H9 (cell line): ENCODE data around the gene ZFAND3. TPM values are rescaled to one million over a fixed set of nuclear protein-coding genes. Genes with fewer than 3 reads are reported as not detected.

Experiments
- DNase-seq: peaks from one replicate; pipeline ENCODE4 v3.0.0-alpha.2; 2017
- H2AFZ ChIP-seq: one replicate; pipeline ENCODE4 v1.6.1; 2013; ENCODE audit warnings: mild to moderate bottlenecking, low read length, control low read depth, moderate library complexity
- H2AK5ac ChIP-seq: 2 replicates; pipeline ENCODE4 v1.6.1; 2013; ENCODE audit warnings: low read length, control low read depth, mixed read lengths; ENCODE audit not compliant: insufficient read length
- H2BK120ac ChIP-seq: one replicate; pipeline ENCODE4 v1.6.1; 2013; ENCODE audit warnings: low read depth, mild to moderate bottlenecking, low read length, control low read depth, inconsistent platforms; ENCODE audit not compliant: poor library complexity, severe bottlenecking
- H2BK12ac ChIP-seq: 2 replicates; pipeline ENCODE4 v1.6.1; 2013; ENCODE audit warnings: low read length, control low read depth, mixed read lengths, low read depth; ENCODE audit not compliant: insufficient read length
- H2BK15ac ChIP-seq: 2 replicates; pipeline ENCODE4 v1.6.1; 2013; ENCODE audit warnings: low read depth, low read length, control low read depth
- H2BK20ac ChIP-seq: one replicate; pipeline ENCODE4 v1.6.1; 2013; ENCODE audit warnings: low read depth, mild to moderate bottlenecking, low read length, control low read depth, inconsistent platforms; ENCODE audit not compliant: poor library complexity, severe bottlenecking
- H2BK5ac ChIP-seq: 2 replicates; pipeline ENCODE4 v1.6.1; 2013; ENCODE audit warnings: low read length, control low read depth, mixed read lengths; ENCODE audit not compliant: insufficient read length
- H3K14ac ChIP-seq: 2 replicates; pipeline ENCODE4 v1.6.1; 2013; ENCODE audit warnings: low read length, control low read depth; ENCODE audit not compliant: insufficient read depth
- H3K18ac ChIP-seq: 2 replicates; pipeline ENCODE4 v1.6.1; 2013; ENCODE audit warnings: low read depth, mild to moderate bottlenecking, mixed read lengths, low read length, control low read depth; ENCODE audit not compliant: insufficient read length
- H3K23ac ChIP-seq: 2 replicates; pipeline ENCODE4 v1.6.1; 2013; ENCODE audit warnings: low read length, control low read depth, mixed read lengths, low read depth; ENCODE audit not compliant: insufficient read length
- H3K23me2 ChIP-seq: 2 replicates; pipeline ENCODE4 v1.6.1; 2013; ENCODE audit warnings: low read depth, mild to moderate bottlenecking, mixed read lengths, low read length, control low read depth; ENCODE audit not compliant: insufficient read length, poor library complexity, severe bottlenecking
- H3K27ac ChIP-seq: 2 replicates; pipeline ENCODE4 v1.5.1; 2013; ENCODE audit warnings: low read length, control low read depth, mixed read lengths, low read depth; ENCODE audit not compliant: insufficient read length
- H3K27me3 ChIP-seq: 2 replicates; pipeline ENCODE4 v1.6.1; 2013; ENCODE audit warnings: low read length, control low read depth, inconsistent platforms; ENCODE audit not compliant: insufficient read depth
- H3K4ac ChIP-seq: 2 replicates; pipeline ENCODE4 v1.6.1; 2013; ENCODE audit warnings: low read depth, mild to moderate bottlenecking, control low read depth, inconsistent platforms, low read length, moderate library complexity
- H3K4me1 ChIP-seq: 2 replicates; pipeline ENCODE4 v1.6.1; 2013; ENCODE audit warnings: low read length, control low read depth, inconsistent platforms; ENCODE audit not compliant: insufficient read depth
- H3K4me2 ChIP-seq: 2 replicates; pipeline ENCODE4 v1.6.1; 2013; ENCODE audit warnings: low read length, control low read depth, mixed read lengths; ENCODE audit not compliant: insufficient read length, insufficient read depth
- H3K56ac ChIP-seq: 2 replicates; pipeline ENCODE4 v1.6.1; 2013; ENCODE audit warnings: low read depth, mild to moderate bottlenecking, mixed read lengths, low read length, control low read depth; ENCODE audit not compliant: insufficient read length
- H3K79me1 ChIP-seq: 2 replicates; pipeline ENCODE4 v1.6.1; 2013; ENCODE audit warnings: low read depth, mild to moderate bottlenecking, moderate library complexity, low read length, control low read depth, inconsistent platforms; ENCODE audit not compliant: insufficient read depth, poor library complexity, severe bottlenecking
- H3K79me2 ChIP-seq: 2 replicates; pipeline ENCODE4 v1.6.1; 2013; ENCODE audit warnings: low read length, control low read depth, inconsistent platforms; ENCODE audit not compliant: insufficient read depth
- H3K9ac ChIP-seq: 2 replicates; pipeline ENCODE4 v1.6.1; 2013; ENCODE audit warnings: low read length, control low read depth, mixed read lengths; ENCODE audit not compliant: insufficient read length; ENCODE audit errors: extremely low read depth
- H3K9me3 ChIP-seq: one replicate; pipeline ENCODE4 v1.6.1; 2013; ENCODE audit warnings: low read depth, low read length, inconsistent platforms; ENCODE audit not compliant: control insufficient read depth
- H3T11ph ChIP-seq: one replicate; pipeline ENCODE4 v1.6.1; 2013; ENCODE audit warnings: mild to moderate bottlenecking, low read length, control low read depth, inconsistent platforms
- H4K20me1 ChIP-seq: one replicate; pipeline ENCODE4 v1.6.1; 2013; ENCODE audit not compliant: control insufficient read depth, insufficient read length, insufficient read depth
- H4K5ac ChIP-seq: 2 replicates; pipeline ENCODE4 v1.6.1; 2013; ENCODE audit warnings: low read depth, mild to moderate bottlenecking, mixed read lengths, low read length, control low read depth; ENCODE audit not compliant: insufficient read length
- H4K8ac ChIP-seq: replicated peaks from 2 replicates; pipeline ENCODE4 v1.6.1; 2013; ENCODE audit warnings: low read length, control low read depth, mixed read lengths, low read depth; ENCODE audit not compliant: insufficient read length
- H4K91ac ChIP-seq: 2 replicates; pipeline ENCODE4 v1.6.1; 2013; ENCODE audit warnings: low read depth, mild to moderate bottlenecking, moderate library complexity, mixed read lengths, low read length, control low read depth; ENCODE audit not compliant: insufficient read length
- H3K27ac Mint-ChIP-seq, 3 experiments: 2 replicates in 2 of 3; 3 replicates in 1 of 3; pipeline ENCODE4 v1.8.0; 2020 to 2021; ENCODE audit warnings: mixed read lengths in 3 of 3, mild to moderate bottlenecking in 1 of 3, moderate library complexity in 1 of 3
- H3K27me3 Mint-ChIP-seq: 2 replicates; pipeline ENCODE4 v1.8.0; 2021; ENCODE audit warnings: low read depth, mild to moderate bottlenecking, moderate library complexity, mixed read lengths
- H3K36me3 Mint-ChIP-seq, 3 experiments: 2 replicates in 2 of 3; 3 replicates in 1 of 3; pipeline ENCODE4 v1.8.0; 2020 to 2021; ENCODE audit warnings: low read depth in 3 of 3, mixed read lengths in 3 of 3; ENCODE audit not compliant: insufficient read depth in 1 of 3
- H3K4me1 Mint-ChIP-seq, 2 experiments: 2 replicates each; pipeline ENCODE4 v1.8.0; 2020; ENCODE audit warnings: mixed read lengths in 2 of 2
- H3K4me3 Mint-ChIP-seq, 2 experiments: 2 replicates in 1 of 2; 3 replicates in 1 of 2; pipeline ENCODE4 v1.8.0; 2020 to 2021; ENCODE audit warnings: mild to moderate bottlenecking in 2 of 2, mixed read lengths in 2 of 2, moderate library complexity in 1 of 2
- H3K9me3 Mint-ChIP-seq, 2 experiments: 2 replicates in 1 of 2; 3 replicates in 1 of 2; pipeline ENCODE4 v1.8.0; 2020; ENCODE audit warnings: mild to moderate bottlenecking in 2 of 2, mixed read lengths in 2 of 2, moderate library complexity in 1 of 2
- CTCF ChIP-seq: fragments of 200-600 bp; sonication (generic); conservative IDR thresholded peaks from 3 replicates; pipeline ENCODE4 v1.8.0; 2021; ENCODE audit warnings: antibody characterized with exemption, mild to moderate bottlenecking
- WGBS: extraction: QIAGEN DNeasy Blood & Tissue Kit; methylation state at CpG from one replicate; pipeline ENCODE4 v1.1.7; 2013; ENCODE audit warnings: missing lambda C conversion rate, low lambda C conversion rate, mixed read lengths; ENCODE audit not compliant: insufficient read length; ENCODE audit errors: extremely low coverage; 5-methylcytosine and 5-hydroxymethylcytosine counted together
- total RNA-seq: library from RNA; stranded (reverse); gene quantifications from 2 replicates; pipeline ENCODE4 v1.2.1, GENCODE V29; 2021

ZFAND3 gene
- total RNA-seq, 1 experiment from 2014 or later, result 57.7 TPM

GRCh38 chr6:37952027-37952426 is 132.5 kb downstream of the ZFAND3 start:
- Histone ChIP-seq H2BK120ac (no peak overlapping the region), H4K5ac (no peak overlapping the region), H3K4me2 (no peak overlapping the region), H3K23me2 (no peaks in the 10 kb centered on the region), H2BK20ac (no peak overlapping the region), H2AK5ac (no peak overlapping the region), H3K14ac (no peak overlapping the region), H4K8ac (no peak overlapping the region), H2BK15ac (no peak overlapping the region), H2BK12ac (no peak overlapping the region), H3K79me2 (peaks cover 4% of the 10 kb centered on the region; the same call in 1 of the 2 replicates), H4K20me1 (no peaks in the 10 kb centered on the region), H3K27ac (no peak overlapping the region), H2BK5ac (no peak overlapping the region), H3K4me1 (no peaks in the 10 kb centered on the region), H3T11ph (no peak overlapping the region), H3K18ac (no peak overlapping the region), H3K9ac (no peak overlapping the region), H3K56ac (no peak overlapping the region), H3K23ac (no peak overlapping the region), H2AFZ (no peak overlapping the region), H3K27me3 (no peaks in the 10 kb centered on the region), H4K91ac (no peak overlapping the region), H3K79me1 (peaks cover 12% of the 10 kb centered on the region), H3K9me3 (no peaks in the 10 kb centered on the region), H3K4ac (no peak overlapping the region)
- H3K4me1 Mint-ChIP-seq, result peaks cover 0 to 3% of the 10 kb centered on the region in 2 experiments; a peak in 1 of 4 replicates
- WGBS, result no CpG with 5 or more reads among the region's 2 CpGs
- H3K9me3 Mint-ChIP-seq, result no peaks in the 10 kb centered on the region; a peak in 1 of 5 replicates
- no peak for DNase-seq
- peaks cover 0 to 17% (median 2%) of the 10 kb centered on the region in 3 experiments; a peak in 1 of 7 replicates for H3K36me3 Mint-ChIP-seq
- H3K4me3 Mint-ChIP-seq, result no peak overlapping the region
- no peaks in the 10 kb centered on the region for H3K27me3 Mint-ChIP-seq
- H3K27ac Mint-ChIP-seq, result no peak overlapping the region
- TF ChIP-seq CTCF, result no peak
